HepG2 (cell line): ENCODE results near the gene ETHE1. TPM values are rescaled to one million over a fixed set of nuclear protein-coding genes. Genes with fewer than 3 reads are reported as not detected.

Source experiments
- ATAC-seq: fragments of 200-7000 bp; cut with Tn5 transposase; 3 replicates; pipeline ENCODE4 v1.9.1; 2020; ENCODE audit warnings: mild to moderate bottlenecking, moderate library complexity
- BruUV-seq: library from RNA; stranded (reverse); fragments of 400-500 nt; replicated peaks from 2 replicates; lab custom pipeline; 2021; lab: Mats Ljungman, UMichigan
- CTCF ChIA-PET: fragments of 300-600 bp; formaldehyde crosslinking; extraction: SDS; loops from one replicate; lab custom pipeline; 2021; ENCODE audit warnings: low total read pairs, inconsistent platforms, low intra/inter-chr PET ratio; lab: Yijun Ruan, JAX
- POLR2A ChIA-PET: fragments of 350-600 bp; sonication (Branson Sonifier 250); formaldehyde crosslinking; loops from one replicate; lab custom pipeline; 2020; ENCODE audit warnings: antibody characterized with exemption, inconsistent platforms; lab: Yijun Ruan, JAX
- DNase-seq: peaks from one replicate; pipeline ENCODE4 v3.0.0-alpha.2; 2015; ENCODE audit warnings: low spot score
- FAIRE-seq: peaks from 3 replicates; lab custom pipeline; 2011; peaks lifted over from hg19 to GRCh38; lab: Jason Lieb, UNC
- H2AFZ ChIP-seq: one replicate; pipeline ENCODE4 v1.6.1; 2011; ENCODE audit warnings: low read length, inconsistent platforms
- H3K27ac ChIP-seq: fragments of 300-600 bp; 3 replicates; pipeline ENCODE4 v1.8.0; 2011; ENCODE audit warnings: mixed run types, mild to moderate bottlenecking, mixed read lengths, low read length, inconsistent platforms; ENCODE audit not compliant: insufficient read depth; ENCODE audit errors: extremely low read length
- H3K27me3 ChIP-seq, 2 experiments: fragments of 200-600 bp in 1 of 2; 2 replicates in 1 of 2; 3 replicates in 1 of 2; pipeline versions ENCODE4 v1.6.0 to v1.8.0; 2011; ENCODE audit warnings: low read length in 2 of 2, mild to moderate bottlenecking in 2 of 2, moderate library complexity in 2 of 2, inconsistent platforms in 1 of 2; ENCODE audit not compliant: insufficient read depth in 2 of 2, control insufficient read depth in 1 of 2
- H3K36me3 ChIP-seq, 2 experiments: fragments of 200-600 bp in 1 of 2; replicated peaks in 1 of 2; 2 replicates in 1 of 2; 3 replicates in 1 of 2; pipeline versions ENCODE4 v1.5.1 to v1.8.0; 2011; ENCODE audit warnings: low read length in 2 of 2, inconsistent platforms in 1 of 2; ENCODE audit not compliant: insufficient read depth in 2 of 2, control insufficient read depth in 1 of 2
- H3K4me1 ChIP-seq: 2 replicates; pipeline ENCODE4 v1.5.1; 2012; ENCODE audit warnings: low read length, inconsistent platforms; ENCODE audit not compliant: insufficient read depth
- H3K4me2 ChIP-seq: 2 replicates; pipeline ENCODE4 v1.6.0; 2011; ENCODE audit warnings: low read depth, low read length, inconsistent platforms
- H3K4me3 ChIP-seq, 3 experiments: fragments of 200-600 bp in 1 of 3; sonication (generic), shearing (Covaris generic) in 1 of 3; replicated peaks in 1 of 3; 2 replicates each; pipeline ENCODE4 v1.5.1; 2011 to 2016; ENCODE audit warnings: low read length in 3 of 3, inconsistent platforms in 2 of 3, low read depth in 2 of 3, mild to moderate bottlenecking in 2 of 3, control low read depth in 1 of 3, mixed read lengths in 1 of 3; ENCODE audit not compliant: insufficient read depth in 1 of 3
- H3K79me2 ChIP-seq: one replicate; pipeline ENCODE4 v1.6.1; 2011; ENCODE audit warnings: low read length, inconsistent platforms; ENCODE audit not compliant: insufficient read depth
- H3K9ac ChIP-seq: 2 replicates; pipeline ENCODE4 v1.6.0; 2011; ENCODE audit warnings: mild to moderate bottlenecking, low read depth, low read length, inconsistent platforms; ENCODE audit not compliant: insufficient read depth
- H3K9me3 ChIP-seq: 2 replicates; pipeline ENCODE4 v1.5.1; 2012; ENCODE audit warnings: mild to moderate bottlenecking, low read length
- H4K20me1 ChIP-seq: 2 replicates; pipeline ENCODE4 v1.6.0; 2011; ENCODE audit warnings: inconsistent platforms, mild to moderate bottlenecking, low read length, moderate library complexity; ENCODE audit not compliant: insufficient read depth
- ATF7-NPFF ChIP-seq: sonication (generic); formaldehyde crosslinking; IDR thresholded peaks from 2 replicates; pipeline ENCODE4 v1.8.1; 2023; ENCODE audit warnings: mild to moderate bottlenecking, low read depth, missing genetic modification reagents, moderate library complexity
- CHD4 ChIP-seq: fragments of 200-600 bp; sonication (generic); IDR thresholded peaks from 2 replicates; pipeline ENCODE4 v1.7.0; 2017; ENCODE audit warnings: mild to moderate bottlenecking, low read length, borderline replicate concordance
- E2F1 ChIP-seq: sonication (generic); formaldehyde crosslinking; IDR thresholded peaks from 2 replicates; pipeline ENCODE4 v1.5.0; 2020; ENCODE audit warnings: missing genetic modification reagents
- JUND ChIP-seq: sonication (generic); formaldehyde crosslinking; IDR thresholded peaks from 2 replicates; pipeline ENCODE4 v1.8.0; 2022; ENCODE audit warnings: mild to moderate bottlenecking, missing genetic modification reagents
- RAD21 ChIP-seq: fragments of 450-650 bp; formaldehyde crosslinking; IDR thresholded peaks from 2 replicates; pipeline ENCODE4 v1.5.0; 2020; ENCODE audit warnings: mild to moderate bottlenecking
- SRSF1 ChIP-seq: fragments of 200-400 bp; formaldehyde crosslinking; optimal IDR thresholded peaks from 2 replicates; pipeline ENCODE3; 2017; ENCODE audit warnings: mild to moderate bottlenecking, low read depth, low read length, moderate library complexity
- TFDP1 ChIP-seq: IDR thresholded peaks from 2 replicates; pipeline ENCODE4 v1.6.1; 2016; ENCODE audit warnings: missing compliant biosample characterization, missing genetic modification reagents, borderline replicate concordance
- ZBTB2 ChIP-seq: sonication (generic); formaldehyde crosslinking; IDR thresholded peaks from 2 replicates; pipeline ENCODE4 v1.8.0; 2022; ENCODE audit warnings: low read depth, missing genetic modification reagents
- ZNF225 ChIP-seq: sonication (generic); formaldehyde crosslinking; IDR thresholded peaks from 2 replicates; pipeline ENCODE4 v1.4.0; 2020; ENCODE audit warnings: mild to moderate bottlenecking, missing genetic modification reagents
- ZNF558 ChIP-seq: sonication (generic); formaldehyde crosslinking; IDR thresholded peaks from 2 replicates; pipeline ENCODE4 v1.9.0; 2022; ENCODE audit warnings: mild to moderate bottlenecking, missing genetic modification reagents, borderline replicate concordance
- ZNF660 ChIP-seq: sonication (generic); formaldehyde crosslinking; IDR thresholded peaks from 2 replicates; pipeline ENCODE4 v1.5.1; 2020; ENCODE audit warnings: mild to moderate bottlenecking, low read depth, missing genetic modification reagents, borderline replicate concordance
- ZNF737 ChIP-seq: sonication (generic); formaldehyde crosslinking; IDR thresholded peaks from 2 replicates; pipeline ENCODE4 v1.5.0; 2020; ENCODE audit warnings: missing genetic modification reagents, mild to moderate bottlenecking, borderline replicate concordance
- ZNF761 ChIP-seq: sonication (generic); formaldehyde crosslinking; conservative IDR thresholded peaks from 2 replicates; pipeline ENCODE4 v1.4.0; 2020; ENCODE audit warnings: mild to moderate bottlenecking, missing genetic modification reagents
- ZNF768 ChIP-seq: sonication (generic); formaldehyde crosslinking; IDR thresholded peaks from 2 replicates; pipeline ENCODE4 v1.4.0; 2020; ENCODE audit warnings: missing genetic modification reagents
- ZSCAN20 ChIP-seq: sonication (generic); formaldehyde crosslinking; IDR thresholded peaks from 2 replicates; pipeline ENCODE4 v1.4.0; 2020; ENCODE audit warnings: missing genetic modification reagents, mild to moderate bottlenecking, borderline replicate concordance
- WGBS: methylation state at CpG from one replicate; pipeline ENCODE4 v1.1.6; 2017; ENCODE audit warnings: low lambda C conversion rate; 5-methylcytosine and 5-hydroxymethylcytosine counted together
- in situ Hi-C: cut with HindIII; loops from 2 replicates; pipeline ENCODE4 v1.10.0; 2017; ENCODE audit warnings: low pct_unique_long_range_greater_than_20kb; ENCODE audit not compliant: extremely low pct_ligation_motif_present
- intact Hi-C: fragments of 100-400 bp; cut with micrococcal nuclease; formaldehyde crosslinking; loops from one replicate; pipeline ENCODE4 v1.10.0; 2022; ENCODE audit not compliant: unreplicated experiment
- polyA plus RNA-seq, 8 experiments: library from polyadenylated mRNA; depleted of rRNA in 3 of 8; stranded (reverse) in 7 of 8; unstranded in 1 of 8; fragments of >200 nt; fragmentation: Illumina TruSeq in 4 of 8; extraction: Trizol in 4 of 8; gene quantifications; 2 replicates each; pipeline versions ENCODE4 v1.2.1 to v1.2.3, GENCODE V29; 2011 to 2016; ENCODE audit warnings: low read depth in 4 of 8, missing spikeins in 1 of 8, mixed read lengths in 1 of 8; ENCODE audit not compliant: insufficient read depth in 1 of 8
- total RNA-seq, 5 experiments: library from RNA; depleted of rRNA; stranded (reverse); fragments of >200 nt; fragmentation: Illumina TruSeq; extraction: Trizol; gene quantifications; 2 replicates each; pipeline ENCODE4 v1.2.3, GENCODE V29; 2016; ENCODE audit warnings: low read depth in 1 of 5
- TF ChIP-seq, protein P1 (sequence below): sonication (generic); formaldehyde crosslinking; IDR thresholded peaks from 2 replicates; pipeline ENCODE4 v1.8.1; 2022; ENCODE audit warnings: low read depth, mild to moderate bottlenecking, missing genetic modification reagents

The ETHE1 gene
- total and polyA plus RNA-seq, 2 of the 13 experiments (the other 11 are each of a cell fraction or from before 2014, with no cell fraction given): 32.5 to 58.4 TPM

- Histone ChIP-seq H4K20me1 (no peaks in the 10 kb centered on the region), H3K9ac (no peak overlapping the region), H3K27ac (no peak overlapping the region), H3K27me3 (no peaks in the 10 kb centered on the region), H2AFZ (no peak overlapping the region), H3K79me2 (no peaks in the 10 kb centered on the region), H3K9me3 (no peaks in the 10 kb centered on the region), H3K4me3 (no peak overlapping the region), H3K36me3 (peaks cover 1 to 4% of the 10 kb centered on the region in 2 experiments; a peak in 1 of 5 replicates), H3K4me2 (no peak overlapping the region), H3K4me1 (no peaks in the 10 kb centered on the region)
- FAIRE-seq: no peak
- ChIA-PET CTCF (no interaction called here), POLR2A (no interaction called here)
- in situ Hi-C loops: no loop called here
- no TSS peak for BruUV-seq
- 97% methylated on average over 6 of the region's 6 CpGs for WGBS
- no peak for DNase-seq
- no peak for ATAC-seq
- TF ChIP-seq ZNF761 (CRISPR knock-in tag): no peak
- TF ChIP-seq JUND (CRISPR knock-in tag): no peak
- no peak for TF ChIP-seq ZNF225 (CRISPR knock-in tag)
- TF ChIP-seq ZNF660: no peak
- no peak for TF ChIP-seq ZBTB2 (CRISPR knock-in tag)
- no peak for TF ChIP-seq CHD4
- TF ChIP-seq ZNF768 (CRISPR knock-in tag): no peak
- TF ChIP-seq TFDP1 (CRISPR knock-in tag): no peak
- no peak for TF ChIP-seq ZNF737 (CRISPR knock-in tag)
- TF ChIP-seq RAD21 (CRISPR knock-in tag): no peak
- no peak for TF ChIP-seq SRSF1
- no peak for TF ChIP-seq ZSCAN20
- no peak for TF ChIP-seq E2F1 (CRISPR knock-in tag)
- TF ChIP-seq ATF7-NPFF (CRISPR knock-in tag): no peak
- no peak for TF ChIP-seq ZNF558
- TF ChIP-seq, protein P1, sequence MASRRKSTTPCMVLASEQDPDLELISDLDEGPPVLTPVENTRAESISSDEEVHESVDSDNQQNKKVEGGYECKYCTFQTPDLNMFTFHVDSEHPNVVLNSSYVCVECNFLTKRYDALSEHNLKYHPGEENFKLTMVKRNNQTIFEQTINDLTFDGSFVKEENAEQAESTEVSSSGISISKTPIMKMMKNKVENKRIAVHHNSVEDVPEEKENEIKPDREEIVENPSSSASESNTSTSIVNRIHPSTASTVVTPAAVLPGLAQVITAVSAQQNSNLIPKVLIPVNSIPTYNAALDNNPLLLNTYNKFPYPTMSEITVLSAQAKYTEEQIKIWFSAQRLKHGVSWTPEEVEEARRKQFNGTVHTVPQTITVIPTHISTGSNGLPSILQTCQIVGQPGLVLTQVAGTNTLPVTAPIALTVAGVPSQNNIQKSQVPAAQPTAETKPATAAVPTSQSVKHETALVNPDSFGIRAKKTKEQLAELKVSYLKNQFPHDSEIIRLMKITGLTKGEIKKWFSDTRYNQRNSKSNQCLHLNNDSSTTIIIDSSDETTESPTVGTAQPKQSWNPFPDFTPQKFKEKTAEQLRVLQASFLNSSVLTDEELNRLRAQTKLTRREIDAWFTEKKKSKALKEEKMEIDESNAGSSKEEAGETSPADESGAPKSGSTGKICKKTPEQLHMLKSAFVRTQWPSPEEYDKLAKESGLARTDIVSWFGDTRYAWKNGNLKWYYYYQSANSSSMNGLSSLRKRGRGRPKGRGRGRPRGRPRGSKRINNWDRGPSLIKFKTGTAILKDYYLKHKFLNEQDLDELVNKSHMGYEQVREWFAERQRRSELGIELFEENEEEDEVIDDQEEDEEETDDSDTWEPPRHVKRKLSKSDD: no peak
- intact Hi-C loops: no loop called here
These were observed 41.0 kb downstream of the ETHE1 start for GRCh38 chr19:43485951-43486350.
